ENCODE data around the gene SMARCA1. TPM values are rescaled to one million over a fixed set of nuclear protein-coding genes. Genes with fewer than 3 reads are reported as not detected.

SMARCA1 gene
- total RNA-seq, 1 experiment from 2014 or later = 56.9 TPM

DNA sequence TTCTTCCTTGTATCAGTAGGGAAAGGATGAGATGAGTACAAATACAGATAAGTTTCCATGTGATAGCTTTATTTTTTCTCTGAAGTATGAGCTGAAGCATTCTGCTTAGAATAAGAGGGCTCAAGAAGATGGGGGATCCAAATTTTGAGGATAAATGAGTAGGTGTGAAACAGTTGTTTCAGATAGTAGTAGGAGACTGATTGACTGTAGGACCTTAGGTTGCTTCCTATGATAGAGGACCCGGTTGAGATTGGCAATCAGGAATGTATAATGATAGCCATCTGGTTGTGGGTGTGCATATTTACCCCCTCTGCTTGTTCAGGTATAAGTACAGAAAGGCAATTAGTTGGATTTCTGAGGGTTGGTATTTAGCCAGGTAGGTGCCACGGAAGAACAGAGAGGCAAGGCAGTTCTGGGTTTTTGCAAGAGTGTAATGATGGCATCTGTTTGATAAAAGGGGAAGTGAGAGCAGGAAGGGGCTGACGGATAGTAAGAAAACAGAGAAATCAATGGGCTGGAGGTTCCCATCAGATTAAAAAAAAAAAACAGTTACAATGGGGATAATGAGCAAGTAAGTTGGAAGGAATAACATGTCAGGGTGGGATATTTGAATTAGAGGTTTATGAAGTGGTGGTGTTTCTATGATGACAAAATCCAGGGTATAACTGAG lies 30.5 kb upstream of the SMARCA1 start:
- ChIA-PET POLR2A (ENCODE audit: low non-redundant PET) (no interaction called here), CTCF (no interaction called here)
- no peak overlapping the region for H3K4me3 ChIP-seq (ENCODE audit: low read depth, low read length, poor library complexity, severe bottlenecking)
- H3K27me3 ChIP-seq (replicated peaks; ENCODE audit: insufficient read depth, low read depth, low read length, poor library complexity) = no peaks in the 10 kb centered on the region
- intact Hi-C loops (cut with micrococcal nuclease; ENCODE audit: unreplicated experiment) = no loop called here
- H3K27ac ChIP-seq (ENCODE audit: low read depth, low read length, poor library complexity, severe bottlenecking) = no peak overlapping the region
- BruUV-seq (replicated peaks) = no TSS peak
- H3K9me3 ChIP-seq (ENCODE audit: low read depth, low read length, poor library complexity, severe bottlenecking) = no peaks in the 10 kb centered on the region
- no peaks in the 10 kb centered on the region for H3K36me3 ChIP-seq (ENCODE audit: insufficient read depth, low read length, poor library complexity, severe bottlenecking)
- no peak for DNase-seq (ENCODE audit: low spot score)
- TF ChIP-seq CTCF (conservative IDR thresholded peaks at IDR 0.05; ENCODE audit: low read depth, low read length) (no peak), EZH2 (IDR thresholded peaks at IDR 0.05; ENCODE audit: borderline replicate concordance, low read depth, low read length, poor library complexity, severe bottlenecking) (no peak)
- no peaks in the 10 kb centered on the region for H3K4me1 ChIP-seq (ENCODE audit: insufficient read depth, low read length, poor library complexity, severe bottlenecking)

DNA sequence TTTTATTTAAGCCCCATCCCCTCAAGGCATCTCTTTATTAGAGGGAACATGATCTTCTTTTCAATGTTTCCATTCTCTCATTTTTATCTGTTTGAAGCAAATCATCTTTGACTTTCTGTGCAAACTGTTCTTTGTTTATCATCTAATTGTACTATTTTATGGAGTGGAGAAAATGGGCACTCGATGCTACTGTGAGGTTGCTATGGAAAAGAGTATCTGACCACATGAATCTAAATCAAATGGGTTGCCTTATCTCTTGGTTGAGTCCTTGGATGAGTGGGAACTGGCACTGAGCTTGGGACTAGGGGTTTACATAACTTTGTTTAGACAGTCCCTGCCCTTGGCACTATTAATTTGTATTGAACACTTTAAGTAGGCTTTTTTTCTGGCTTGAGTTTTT lies 25.8 kb upstream of the SMARCA1 start:
- POLR2A ChIA-PET (ENCODE audit: low non-redundant PET) = no interaction called here
- H3K27ac ChIP-seq (ENCODE audit: low read depth, low read length, poor library complexity, severe bottlenecking) = no peak overlapping the region
- H3K9me3 ChIP-seq (ENCODE audit: low read depth, low read length, poor library complexity, severe bottlenecking) = no peaks in the 10 kb centered on the region
- CTCF ChIA-PET = interaction anchor here (0.5 kb wide), 1 partner anchor 54 kb away, joined by 4 read pairs; no protein-coding TSS in a partner anchor
- no peaks in the 10 kb centered on the region for H3K36me3 ChIP-seq (ENCODE audit: insufficient read depth, low read length, poor library complexity, severe bottlenecking)
- no peaks in the 10 kb centered on the region for H3K27me3 ChIP-seq (replicated peaks; ENCODE audit: insufficient read depth, low read depth, low read length, poor library complexity)
- no peak for DNase-seq (ENCODE audit: low spot score)
- no peaks in the 10 kb centered on the region for H3K4me1 ChIP-seq (ENCODE audit: insufficient read depth, low read length, poor library complexity, severe bottlenecking)
- no peak for TF ChIP-seq EZH2 (IDR thresholded peaks at IDR 0.05; ENCODE audit: borderline replicate concordance, low read depth, low read length, poor library complexity, severe bottlenecking)
- no peak for TF ChIP-seq CTCF (conservative IDR thresholded peaks at IDR 0.05; ENCODE audit: low read depth, low read length)
- intact Hi-C loops (cut with micrococcal nuclease; ENCODE audit: unreplicated experiment) = no loop called here
- no peak overlapping the region for H3K4me3 ChIP-seq (ENCODE audit: low read depth, low read length, poor library complexity, severe bottlenecking)
- no TSS peak for BruUV-seq (replicated peaks)

DNA sequence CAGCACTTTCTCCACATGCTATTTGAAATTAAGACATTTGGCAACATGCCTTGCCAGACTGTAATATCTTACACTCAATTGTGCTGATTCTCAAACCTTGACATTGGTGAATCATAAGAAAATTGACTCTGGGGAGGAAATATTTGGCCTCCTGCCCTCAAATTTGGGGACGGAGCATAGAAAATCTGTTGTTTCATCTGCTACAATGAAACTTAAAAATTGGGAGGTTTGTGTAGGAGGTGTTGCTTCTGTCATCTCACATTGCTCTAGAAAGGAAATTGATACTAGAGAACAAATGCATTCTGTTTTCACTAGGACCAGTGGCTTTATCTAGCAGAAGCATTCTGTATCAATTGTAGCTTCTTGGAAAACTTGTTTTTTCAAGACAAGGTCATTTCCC lies 22.1 kb upstream of the SMARCA1 start:
- DNase-seq (ENCODE audit: low spot score) = no peak

More for the DNA sequence above, 22.1 kb upstream of the SMARCA1 start:
- CTCF ChIA-PET = no interaction called here
- Histone ChIP-seq H3K9me3 (ENCODE audit: low read depth, low read length, poor library complexity, severe bottlenecking) (no peaks in the 10 kb centered on the region), H3K4me1 (ENCODE audit: insufficient read depth, low read length, poor library complexity, severe bottlenecking) (no peaks in the 10 kb centered on the region), H3K27ac (ENCODE audit: low read depth, low read length, poor library complexity, severe bottlenecking) (no peak overlapping the region), H3K4me3 (ENCODE audit: low read depth, low read length, poor library complexity, severe bottlenecking) (no peak overlapping the region), H3K36me3 (ENCODE audit: insufficient read depth, low read length, poor library complexity, severe bottlenecking) (no peaks in the 10 kb centered on the region), H3K27me3 (replicated peaks; ENCODE audit: insufficient read depth, low read depth, low read length, poor library complexity) (no peaks in the 10 kb centered on the region)
- TF ChIP-seq CTCF (conservative IDR thresholded peaks at IDR 0.05; ENCODE audit: low read depth, low read length) = no peak
- no peak for TF ChIP-seq EZH2 (IDR thresholded peaks at IDR 0.05; ENCODE audit: borderline replicate concordance, low read depth, low read length, poor library complexity, severe bottlenecking)
- POLR2A ChIA-PET (ENCODE audit: low non-redundant PET) = no interaction called here
- intact Hi-C loops (cut with micrococcal nuclease; ENCODE audit: unreplicated experiment) = no loop called here
- no TSS peak for BruUV-seq (replicated peaks)

Data from A673 (cell line).